Osteoblast (primary cell): ENCODE data around the gene MNT. TPM values are rescaled to one million over a fixed set of nuclear protein-coding genes. Genes with fewer than 3 reads are reported as not detected.
A peak's percentile ranks its signal among the peaks of the same experiment; 100 is the strongest.

ENCODE experiments used
- DNase-seq: peaks from one replicate; pipeline ENCODE4 v3.0.0; 2011; ENCODE audit warnings: low spot score, mixed read lengths; ENCODE audit not compliant: insufficient read length; ENCODE audit errors: missing footprints
- H2AFZ ChIP-seq: 2 replicates; pipeline ENCODE4 v1.6.0; 2011; ENCODE audit warnings: mild to moderate bottlenecking, low read length
- H3K27ac ChIP-seq: 2 replicates; pipeline ENCODE4 v1.5.1; 2011; ENCODE audit warnings: mild to moderate bottlenecking, low read depth, low read length, moderate library complexity
- H3K27me3 ChIP-seq: 2 replicates; pipeline ENCODE4 v1.6.0; 2012; ENCODE audit warnings: mild to moderate bottlenecking, control low read depth, inconsistent platforms, low read length, moderate library complexity; ENCODE audit not compliant: insufficient read depth
- H3K36me3 ChIP-seq: 2 replicates; pipeline ENCODE4 v1.5.1; 2011; ENCODE audit warnings: mild to moderate bottlenecking, low read length, control low read depth, moderate library complexity; ENCODE audit not compliant: insufficient read depth
- H3K4me1 ChIP-seq: 2 replicates; pipeline ENCODE4 v1.5.1; 2011; ENCODE audit warnings: mild to moderate bottlenecking, low read length, control low read depth, moderate library complexity; ENCODE audit not compliant: insufficient read depth
- H3K4me2 ChIP-seq: 2 replicates; pipeline ENCODE4 v1.6.0; 2011; ENCODE audit warnings: mild to moderate bottlenecking, low read length; ENCODE audit not compliant: insufficient read depth
- H3K4me3 ChIP-seq: fragments of 200-600 bp; sonication (generic); 3 replicates; pipeline ENCODE4 v1.5.1; 2012; ENCODE audit warnings: mild to moderate bottlenecking, low read length, inconsistent platforms; ENCODE audit not compliant: insufficient read depth
- H3K79me2 ChIP-seq: 2 replicates; pipeline ENCODE4 v1.6.0; 2012; ENCODE audit warnings: mild to moderate bottlenecking, low read length, control low read depth, inconsistent platforms; ENCODE audit not compliant: insufficient read depth
- H3K9me3 ChIP-seq: 2 replicates; pipeline ENCODE4 v1.5.1; 2011; ENCODE audit warnings: low read depth, low read length, control low read depth
- H4K20me1 ChIP-seq: 2 replicates; pipeline ENCODE4 v1.6.0; 2012; ENCODE audit warnings: mild to moderate bottlenecking, low read length, control low read depth; ENCODE audit not compliant: insufficient read depth
- total RNA-seq: library from RNA; depleted of rRNA; stranded (reverse); fragments of >200 nt; gene quantifications from 2 replicates; pipeline ENCODE4 v1.2.3, GENCODE V29; 2012
- TF ChIP-seq, protein P1 (sequence below): IDR thresholded peaks from 2 replicates; pipeline ENCODE4 v1.5.1; 2011; ENCODE audit warnings: mild to moderate bottlenecking, low read depth, low read length, moderate library complexity; ENCODE audit errors: extremely low read depth

The MNT gene
- total RNA-seq, 1 donor: 12.3 TPM

DNA sequence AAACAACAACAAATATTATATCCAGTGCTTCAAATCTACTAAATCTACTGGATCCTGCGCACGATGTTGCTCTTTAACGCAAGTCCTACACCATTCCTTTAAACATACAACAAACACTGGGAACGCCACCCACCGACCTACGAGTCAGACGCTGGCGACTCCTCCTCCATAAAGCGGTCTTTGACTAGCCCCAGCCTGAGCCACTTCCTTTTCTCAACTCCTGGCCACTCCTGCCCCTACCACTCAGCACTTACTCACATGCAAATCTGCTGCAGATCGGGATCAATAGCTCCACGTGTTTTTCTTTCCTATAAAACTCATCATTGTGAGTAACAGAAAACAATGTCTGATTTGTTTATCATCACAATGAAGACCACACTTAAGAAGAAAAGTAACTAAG, 32.8 kb upstream of the MNT start:
- Histone ChIP-seq H3K36me3 (peaks cover 29% of the 10 kb centered on the region), H3K27me3 (no peaks in the 10 kb centered on the region), H2AFZ (no peak overlapping the region), H3K4me1 (no peaks in the 10 kb centered on the region), H3K9me3 (no peaks in the 10 kb centered on the region), H3K27ac (no peak overlapping the region), H4K20me1 (no peaks in the 10 kb centered on the region), H3K4me3 (no peak overlapping the region), H3K4me2 (peak overlapping the region; percentile 20), H3K79me2 (no peaks in the 10 kb centered on the region)
- TF ChIP-seq, protein P1, sequence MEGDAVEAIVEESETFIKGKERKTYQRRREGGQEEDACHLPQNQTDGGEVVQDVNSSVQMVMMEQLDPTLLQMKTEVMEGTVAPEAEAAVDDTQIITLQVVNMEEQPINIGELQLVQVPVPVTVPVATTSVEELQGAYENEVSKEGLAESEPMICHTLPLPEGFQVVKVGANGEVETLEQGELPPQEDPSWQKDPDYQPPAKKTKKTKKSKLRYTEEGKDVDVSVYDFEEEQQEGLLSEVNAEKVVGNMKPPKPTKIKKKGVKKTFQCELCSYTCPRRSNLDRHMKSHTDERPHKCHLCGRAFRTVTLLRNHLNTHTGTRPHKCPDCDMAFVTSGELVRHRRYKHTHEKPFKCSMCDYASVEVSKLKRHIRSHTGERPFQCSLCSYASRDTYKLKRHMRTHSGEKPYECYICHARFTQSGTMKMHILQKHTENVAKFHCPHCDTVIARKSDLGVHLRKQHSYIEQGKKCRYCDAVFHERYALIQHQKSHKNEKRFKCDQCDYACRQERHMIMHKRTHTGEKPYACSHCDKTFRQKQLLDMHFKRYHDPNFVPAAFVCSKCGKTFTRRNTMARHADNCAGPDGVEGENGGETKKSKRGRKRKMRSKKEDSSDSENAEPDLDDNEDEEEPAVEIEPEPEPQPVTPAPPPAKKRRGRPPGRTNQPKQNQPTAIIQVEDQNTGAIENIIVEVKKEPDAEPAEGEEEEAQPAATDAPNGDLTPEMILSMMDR: no peak
- DNase-seq: peak; percentile 52

DNA sequence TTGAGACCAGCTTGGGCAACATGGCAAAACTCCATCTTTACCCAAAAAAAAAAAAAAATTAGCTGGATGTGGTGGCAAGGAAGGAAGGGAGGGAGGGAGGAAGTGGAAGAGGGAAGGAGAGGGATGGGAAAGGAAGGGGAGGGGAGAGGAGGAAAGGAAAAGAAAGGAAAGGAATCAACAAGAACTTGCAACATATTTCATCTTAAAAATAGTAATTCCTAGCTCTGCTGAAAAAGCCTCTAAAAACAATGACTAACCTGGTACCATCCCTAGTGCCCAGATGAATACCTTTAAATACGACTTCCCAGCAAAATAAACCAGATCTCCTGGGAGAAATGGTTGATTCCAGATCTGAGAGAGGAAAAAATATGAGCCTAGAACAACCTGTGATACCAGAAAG, 27.1 kb upstream of the MNT start:
- Histone ChIP-seq H3K27ac (no peak overlapping the region), H3K36me3 (peaks cover 4% of the 10 kb centered on the region), H3K9me3 (no peaks in the 10 kb centered on the region), H3K79me2 (no peaks in the 10 kb centered on the region), H3K4me1 (peaks cover 10% of the 10 kb centered on the region), H3K27me3 (no peaks in the 10 kb centered on the region), H3K4me2 (no peak overlapping the region), H2AFZ (no peak overlapping the region), H4K20me1 (no peaks in the 10 kb centered on the region), H3K4me3 (no peak overlapping the region)
- DNase-seq: no peak
- TF ChIP-seq, protein P1: no peak

GRCh38 chr17:2427215-2427614, 26.4 kb upstream of the MNT start:
- H3K36me3 ChIP-seq: no peaks in the 10 kb centered on the region
- no peak overlapping the region for H3K27ac ChIP-seq
- H3K4me3 ChIP-seq: no peak overlapping the region
- H4K20me1 ChIP-seq: no peaks in the 10 kb centered on the region
- H3K4me1 ChIP-seq: peaks cover 10% of the 10 kb centered on the region
- no peaks in the 10 kb centered on the region for H3K27me3 ChIP-seq
- no peaks in the 10 kb centered on the region for H3K9me3 ChIP-seq
- H2AFZ ChIP-seq: no peak overlapping the region
- no peak for DNase-seq
- no peaks in the 10 kb centered on the region for H3K79me2 ChIP-seq
- TF ChIP-seq, protein P1: no peak
- peak overlapping the region; percentile 13 for H3K4me2 ChIP-seq

- H3K79me2 ChIP-seq: no peaks in the 10 kb centered on the region
- H3K36me3 ChIP-seq: peaks cover 9% of the 10 kb centered on the region
- no peak overlapping the region for H3K4me3 ChIP-seq
- H3K27ac ChIP-seq: no peak overlapping the region
- DNase-seq: peak; percentile 13
- no peak overlapping the region for H2AFZ ChIP-seq
- H4K20me1 ChIP-seq: no peaks in the 10 kb centered on the region
- H3K9me3 ChIP-seq: no peaks in the 10 kb centered on the region
- H3K4me2 ChIP-seq: no peak overlapping the region
- H3K27me3 ChIP-seq: no peaks in the 10 kb centered on the region
- peaks cover 27% of the 10 kb centered on the region for H3K4me1 ChIP-seq
- TF ChIP-seq, protein P1: no peak
Observed at GRCh38 chr17:2423271-2423670, 22.4 kb upstream of the MNT start.
